ENCODE results near the gene LRRC74A. TPM values are rescaled to one million over a fixed set of nuclear protein-coding genes. Genes with fewer than 3 reads are reported as not detected.

LRRC74A gene
- total and polyA plus RNA-seq, 2 donors (not counting 3 experiments of a cell fraction or from before 2014, with no cell fraction given), result not detected

DNA sequence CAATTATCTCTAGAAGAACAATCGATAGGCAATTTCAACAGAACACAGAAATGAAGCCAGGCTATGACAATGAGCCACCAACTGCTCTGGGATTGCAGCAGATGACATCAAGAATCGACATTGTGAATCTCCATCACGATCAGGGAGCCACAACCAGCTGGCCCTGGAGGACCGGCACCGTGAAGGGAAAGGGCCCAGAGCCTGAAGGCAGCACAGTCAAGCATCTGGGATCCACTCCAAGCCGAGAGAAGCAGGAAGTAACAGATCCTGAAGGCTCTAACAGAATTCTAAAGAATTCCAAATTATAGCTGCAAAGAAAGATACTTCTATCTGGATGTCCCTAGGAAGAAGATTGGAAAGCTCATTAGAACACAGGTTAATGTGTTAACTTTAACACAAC is 61.0 kb downstream of the LRRC74A start:
- Histone ChIP-seq H3K9me3 (replicated peaks; ENCODE audit: control insufficient read depth, insufficient read depth, low read length) (no peaks in the 10 kb centered on the region), H3K9me1 (replicated peaks; ENCODE audit: control insufficient read depth, extremely low read depth, insufficient read depth, low read length) (no peaks in the 10 kb centered on the region), H3K79me2 (ENCODE audit: control insufficient read depth, insufficient read depth, low read length) (no peaks in the 10 kb centered on the region), H3K4me3 (replicated peaks in 1 of 3; ENCODE audit: insufficient read depth in 1 of 3, low read depth in 1 of 3, low read length in 3 of 3) (no peak overlapping the region), H3K27me3 (ENCODE audit: control insufficient read depth in 2 of 2, insufficient read depth in 2 of 2, low read length in 2 of 2) (peaks cover 13 to 15% of the 10 kb centered on the region in 2 experiments), H3K9ac (replicated peaks; ENCODE audit: extremely low read depth, insufficient read depth, low read length) (no peak overlapping the region), H3K4me2 (ENCODE audit: insufficient read depth, low read length) (no peak overlapping the region), H3K4me1 (ENCODE audit: control insufficient read depth, extremely low read depth, insufficient read depth, low read length) (no peaks in the 10 kb centered on the region), H3K27ac (ENCODE audit: insufficient read depth, low read depth, low read length) (no peak overlapping the region), H4K20me1 (replicated peaks; ENCODE audit: control insufficient read depth, extremely low read depth, insufficient read depth, low read length) (no peaks in the 10 kb centered on the region), H2AFZ (ENCODE audit: low read depth, low read length) (no peak overlapping the region), H3K36me3 (ENCODE audit: control insufficient read depth in 2 of 2, extremely low read depth in 1 of 2, insufficient read depth in 2 of 2, low read length in 2 of 2) (no peaks in the 10 kb centered on the region)
- BruUV-seq (replicated peaks), result no TSS peak
- TF ChIP-seq EZH2 (IDR thresholded peaks at IDR 0.05; ENCODE audit: borderline replicate concordance, low read depth, low read length, severe bottlenecking) (no peak), JUN (IDR thresholded peaks at IDR 0.05; ENCODE audit: borderline replicate concordance, insufficient read depth, insufficient read length, low read depth) (no peak), MYC (IDR thresholded peaks at IDR 0.05; ENCODE audit: low read depth, low read length) (no peak), POLR2A (IDR thresholded peaks at IDR 0.05; ENCODE audit: low read depth, low read length) (no peak), GATA2 (IDR thresholded peaks at IDR 0.05; ENCODE audit: insufficient read depth, insufficient read length, low read depth, low read length) (no peak), FOS (IDR thresholded peaks at IDR 0.05; ENCODE audit: borderline replicate concordance, insufficient read depth, low read length) (no peak), POLR2AphosphoS5 (IDR thresholded peaks at IDR 0.05; ENCODE audit: insufficient read depth, low read depth, low read length) (no peak)
- TF ChIP-seq, protein P1, sequence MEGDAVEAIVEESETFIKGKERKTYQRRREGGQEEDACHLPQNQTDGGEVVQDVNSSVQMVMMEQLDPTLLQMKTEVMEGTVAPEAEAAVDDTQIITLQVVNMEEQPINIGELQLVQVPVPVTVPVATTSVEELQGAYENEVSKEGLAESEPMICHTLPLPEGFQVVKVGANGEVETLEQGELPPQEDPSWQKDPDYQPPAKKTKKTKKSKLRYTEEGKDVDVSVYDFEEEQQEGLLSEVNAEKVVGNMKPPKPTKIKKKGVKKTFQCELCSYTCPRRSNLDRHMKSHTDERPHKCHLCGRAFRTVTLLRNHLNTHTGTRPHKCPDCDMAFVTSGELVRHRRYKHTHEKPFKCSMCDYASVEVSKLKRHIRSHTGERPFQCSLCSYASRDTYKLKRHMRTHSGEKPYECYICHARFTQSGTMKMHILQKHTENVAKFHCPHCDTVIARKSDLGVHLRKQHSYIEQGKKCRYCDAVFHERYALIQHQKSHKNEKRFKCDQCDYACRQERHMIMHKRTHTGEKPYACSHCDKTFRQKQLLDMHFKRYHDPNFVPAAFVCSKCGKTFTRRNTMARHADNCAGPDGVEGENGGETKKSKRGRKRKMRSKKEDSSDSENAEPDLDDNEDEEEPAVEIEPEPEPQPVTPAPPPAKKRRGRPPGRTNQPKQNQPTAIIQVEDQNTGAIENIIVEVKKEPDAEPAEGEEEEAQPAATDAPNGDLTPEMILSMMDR (IDR thresholded peaks at IDR 0.05; ENCODE audit: extremely low read depth in 1 of 2, insufficient read depth in 1 of 2, low read depth in 1 of 2, low read length in 2 of 2), result no peak
- TF ChIP-seq, protein P2, sequence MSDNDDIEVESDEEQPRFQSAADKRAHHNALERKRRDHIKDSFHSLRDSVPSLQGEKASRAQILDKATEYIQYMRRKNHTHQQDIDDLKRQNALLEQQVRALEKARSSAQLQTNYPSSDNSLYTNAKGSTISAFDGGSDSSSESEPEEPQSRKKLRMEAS (IDR thresholded peaks at IDR 0.05; ENCODE audit: insufficient read depth, insufficient read length), result no peak
- intact Hi-C loops (cut with micrococcal nuclease) (no loop called here), dilution Hi-C loops (cut with MboI; ENCODE audit: extremely low pct_ligation_motif_present, low sequenced_read_pairs) (loop anchor here (25.0 kb wide), 1 partner anchor 200 kb away; the partner anchor contains the start of gene CIPC)
- no peak for FAIRE-seq
- DNase-seq (ENCODE audit: low read depth, low spot score), result no peak
- ChIA-PET CTCF (interaction anchor here (1.8 to 4.8 kb wide), 5 partner anchors 11 to 198 kb away, joined by 4 to 30 read pairs (median 13); no protein-coding TSS in a partner anchor), POLR2A (no interaction called here)

All from endothelial cell of umbilical vein (primary cell).